ENCODE results near the gene FOXG1.

The FOXG1 gene

DNA sequence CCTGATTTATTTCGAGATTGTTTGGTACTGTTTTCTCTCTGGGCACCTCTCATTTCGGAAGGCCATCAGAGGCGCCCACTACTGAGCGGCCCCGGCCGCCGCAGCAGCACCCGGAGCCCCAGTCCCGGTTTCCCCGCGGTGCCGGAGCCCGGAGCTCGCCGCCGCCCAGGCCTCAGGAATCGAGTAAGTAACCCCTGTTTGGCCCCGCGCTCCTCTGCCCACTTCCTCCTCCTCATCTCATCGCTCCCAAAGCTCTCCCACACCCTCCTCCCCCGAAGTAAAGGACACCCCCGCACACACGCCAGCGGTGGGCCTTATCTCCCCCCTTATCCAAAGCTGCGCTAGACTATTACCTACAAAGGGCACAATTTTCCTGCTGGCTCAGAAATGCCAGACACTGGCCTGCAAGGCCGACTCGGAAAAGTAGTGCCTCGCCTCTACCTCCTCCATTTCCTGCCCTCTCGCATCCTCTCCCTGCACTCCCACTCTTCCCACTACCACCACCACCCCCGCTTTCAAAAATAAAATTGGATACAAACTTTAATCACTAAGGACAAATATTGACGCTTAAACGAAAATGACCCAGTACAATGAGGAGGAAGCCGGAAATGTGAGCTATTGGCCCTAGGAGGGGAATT lies 637 bp upstream of the FOXG1 start:
- no peak for DNase-seq (ENCODE audit: extremely low read depth, low read depth)
- H3K4me3 ChIP-seq (replicated peaks; ENCODE audit: low read depth, low read length), result peak overlapping the region; percentile 20; the same call in 1 of the 2 replicates
- TF ChIP-seq CTCF (IDR thresholded peaks at IDR 0.05; ENCODE audit: low read depth, low read length, missing control alignments), result no peak

DNA sequence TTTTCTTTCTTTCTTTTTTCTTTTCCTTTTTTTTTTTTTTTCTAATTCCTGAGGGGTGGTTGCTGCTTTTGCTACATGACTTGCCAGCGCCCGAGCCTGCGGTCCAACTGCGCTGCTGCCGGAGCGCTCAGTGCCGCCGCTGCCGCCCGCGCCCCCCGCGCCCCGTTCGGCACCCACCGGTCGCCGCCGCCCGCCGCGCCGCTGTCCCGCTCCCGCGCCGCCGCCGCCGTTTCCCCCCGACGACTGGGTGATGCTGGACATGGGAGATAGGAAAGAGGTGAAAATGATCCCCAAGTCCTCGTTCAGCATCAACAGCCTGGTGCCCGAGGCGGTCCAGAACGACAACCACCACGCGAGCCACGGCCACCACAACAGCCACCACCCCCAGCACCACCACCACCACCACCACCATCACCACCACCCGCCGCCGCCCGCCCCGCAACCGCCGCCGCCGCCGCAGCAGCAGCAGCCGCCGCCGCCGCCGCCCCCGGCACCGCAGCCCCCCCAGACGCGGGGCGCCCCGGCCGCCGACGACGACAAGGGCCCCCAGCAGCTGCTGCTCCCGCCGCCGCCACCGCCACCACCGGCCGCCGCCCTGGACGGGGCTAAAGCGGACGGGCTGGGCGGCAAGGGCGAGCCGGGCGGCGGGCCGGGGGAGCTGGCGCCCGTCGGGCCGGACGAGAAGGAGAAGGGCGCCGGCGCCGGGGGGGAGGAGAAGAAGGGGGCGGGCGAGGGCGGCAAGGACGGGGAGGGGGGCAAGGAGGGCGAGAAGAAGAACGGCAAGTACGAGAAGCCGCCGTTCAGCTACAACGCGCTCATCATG lies 654 bp downstream of the FOXG1 start:
- no peak for DNase-seq (ENCODE audit: extremely low read depth, low read depth)
- no peak for TF ChIP-seq CTCF (IDR thresholded peaks at IDR 0.05; ENCODE audit: low read depth, low read length, missing control alignments)
- no peak overlapping the region for H3K4me3 ChIP-seq (replicated peaks; ENCODE audit: low read depth, low read length)

GRCh38 chr14:28767853-28768741 lies 1.5 kb downstream of the FOXG1 start:
- no peak for DNase-seq (ENCODE audit: extremely low read depth, low read depth)
- peak; percentile 9 for TF ChIP-seq CTCF (IDR thresholded peaks at IDR 0.05; ENCODE audit: low read depth, low read length, missing control alignments)
- H3K4me3 ChIP-seq (replicated peaks; ENCODE audit: low read depth, low read length), result no peak overlapping the region

- H3K4me3 ChIP-seq (replicated peaks; ENCODE audit: low read depth, low read length), result no peak overlapping the region
- TF ChIP-seq CTCF (IDR thresholded peaks at IDR 0.05; ENCODE audit: low read depth, low read length, missing control alignments), result no peak
- DNase-seq (ENCODE audit: extremely low read depth, low read depth), result no peak
Observed at GRCh38 chr14:28769276-28769880, 2.8 kb downstream of the FOXG1 start.

- no peak for DNase-seq (ENCODE audit: extremely low read depth, low read depth)
- no peak overlapping the region for H3K4me3 ChIP-seq (replicated peaks; ENCODE audit: low read depth, low read length)
Observed at GRCh38 chr14:28770061-28770460, 3.5 kb downstream of the FOXG1 start.

More at GRCh38 chr14:28770061-28770460, 3.5 kb downstream of the FOXG1 start:
- no peak for TF ChIP-seq CTCF (IDR thresholded peaks at IDR 0.05; ENCODE audit: low read depth, low read length, missing control alignments)
